GM21526 (cell line): ENCODE measurements around the gene POC1B.

Experiments used
- ATAC-seq: cut with Tn5 transposase; IDR thresholded peaks from one replicate; pipeline ENCODE4 v1.9.1; 2021; ENCODE audit warnings: moderate library complexity; ENCODE audit not compliant: unreplicated experiment, low FRiP score

The POC1B gene

GRCh38 chr12:89499857-89500256 lies 26.0 kb downstream of the POC1B start:
- ATAC-seq, result no peak

GRCh38 chr12:89497467-89497866 lies 28.4 kb downstream of the POC1B start:
- no peak for ATAC-seq

GRCh38 chr12:89497005-89497404 lies 28.8 kb downstream of the POC1B start:
- no peak for ATAC-seq

- peak; percentile 78 for ATAC-seq
Measured at GRCh38 chr12:89494411-89495231, 31.2 kb downstream of the POC1B start.

- ATAC-seq, result no peak
Measured at GRCh38 chr12:89493670-89494302, 32.1 kb downstream of the POC1B start.

- ATAC-seq, result no peak
Measured at GRCh38 chr12:89492883-89493282, 33.0 kb downstream of the POC1B start.

- ATAC-seq, result no peak
Measured at GRCh38 chr12:89490922-89491321, 34.9 kb downstream of the POC1B start.

GRCh38 chr12:89486264-89486663 lies 39.6 kb downstream of the POC1B start:
- ATAC-seq, result no peak

GRCh38 chr12:89484470-89484869 lies 41.4 kb downstream of the POC1B start:
- no peak for ATAC-seq

GRCh38 chr12:89481213-89481914 lies 44.5 kb downstream of the POC1B start:
- no peak for ATAC-seq

GRCh38 chr12:89479982-89480381 lies 45.9 kb downstream of the POC1B start:
- ATAC-seq, result no peak

GRCh38 chr12:89477633-89478279 lies 48.1 kb downstream of the POC1B start:
- no peak for ATAC-seq

- ATAC-seq, result no peak
Measured at GRCh38 chr12:89476904-89477595, 48.8 kb downstream of the POC1B start.

- no peak for ATAC-seq
Measured at GRCh38 chr12:89476232-89476631, 49.6 kb downstream of the POC1B start.

- no peak for ATAC-seq
Measured at GRCh38 chr12:89475203-89475990, 50.5 kb downstream of the POC1B start.

GRCh38 chr12:89474615-89475014 lies 51.2 kb downstream of the POC1B start:
- ATAC-seq, result no peak

GRCh38 chr12:89472508-89472907 lies 53.3 kb downstream of the POC1B start:
- no peak for ATAC-seq

GRCh38 chr12:89470741-89471509 lies 54.9 kb downstream of the POC1B start:
- ATAC-seq, result peak; percentile 38

GRCh38 chr12:89469361-89469760 lies 56.5 kb downstream of the POC1B start:
- ATAC-seq, result peak; percentile 57
